Measurements from ENCODE around the gene MAGEA8. TPM values are rescaled to one million over a fixed set of nuclear protein-coding genes. Genes with fewer than 3 reads are reported as not detected.

The MAGEA8 gene
- total RNA-seq, 1 donor from 2014 or later, result not detected

GRCh38 chrX:149841929-149842328 is 39.1 kb upstream of the MAGEA8 start:
- H3K4me1 Mint-ChIP-seq (ENCODE audit: unreplicated experiment), result no peaks in the 10 kb centered on the region
- no peak overlapping the region for H3K4me3 Mint-ChIP-seq (ENCODE audit: unreplicated experiment)
- H3K9me3 Mint-ChIP-seq (ENCODE audit: unreplicated experiment), result no peaks in the 10 kb centered on the region
- DNase-seq (ENCODE audit: extremely low spot score, unreplicated experiment), result no peak
- H3K27ac Mint-ChIP-seq (ENCODE audit: unreplicated experiment), result no peak overlapping the region
- TF ChIP-seq, protein P1, sequence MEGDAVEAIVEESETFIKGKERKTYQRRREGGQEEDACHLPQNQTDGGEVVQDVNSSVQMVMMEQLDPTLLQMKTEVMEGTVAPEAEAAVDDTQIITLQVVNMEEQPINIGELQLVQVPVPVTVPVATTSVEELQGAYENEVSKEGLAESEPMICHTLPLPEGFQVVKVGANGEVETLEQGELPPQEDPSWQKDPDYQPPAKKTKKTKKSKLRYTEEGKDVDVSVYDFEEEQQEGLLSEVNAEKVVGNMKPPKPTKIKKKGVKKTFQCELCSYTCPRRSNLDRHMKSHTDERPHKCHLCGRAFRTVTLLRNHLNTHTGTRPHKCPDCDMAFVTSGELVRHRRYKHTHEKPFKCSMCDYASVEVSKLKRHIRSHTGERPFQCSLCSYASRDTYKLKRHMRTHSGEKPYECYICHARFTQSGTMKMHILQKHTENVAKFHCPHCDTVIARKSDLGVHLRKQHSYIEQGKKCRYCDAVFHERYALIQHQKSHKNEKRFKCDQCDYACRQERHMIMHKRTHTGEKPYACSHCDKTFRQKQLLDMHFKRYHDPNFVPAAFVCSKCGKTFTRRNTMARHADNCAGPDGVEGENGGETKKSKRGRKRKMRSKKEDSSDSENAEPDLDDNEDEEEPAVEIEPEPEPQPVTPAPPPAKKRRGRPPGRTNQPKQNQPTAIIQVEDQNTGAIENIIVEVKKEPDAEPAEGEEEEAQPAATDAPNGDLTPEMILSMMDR (IDR thresholded peaks at IDR 0.05), result no peak
- no peaks in the 10 kb centered on the region for H3K36me3 Mint-ChIP-seq (ENCODE audit: unreplicated experiment)
- no peaks in the 10 kb centered on the region for H3K27me3 Mint-ChIP-seq (ENCODE audit: unreplicated experiment)

DNA sequence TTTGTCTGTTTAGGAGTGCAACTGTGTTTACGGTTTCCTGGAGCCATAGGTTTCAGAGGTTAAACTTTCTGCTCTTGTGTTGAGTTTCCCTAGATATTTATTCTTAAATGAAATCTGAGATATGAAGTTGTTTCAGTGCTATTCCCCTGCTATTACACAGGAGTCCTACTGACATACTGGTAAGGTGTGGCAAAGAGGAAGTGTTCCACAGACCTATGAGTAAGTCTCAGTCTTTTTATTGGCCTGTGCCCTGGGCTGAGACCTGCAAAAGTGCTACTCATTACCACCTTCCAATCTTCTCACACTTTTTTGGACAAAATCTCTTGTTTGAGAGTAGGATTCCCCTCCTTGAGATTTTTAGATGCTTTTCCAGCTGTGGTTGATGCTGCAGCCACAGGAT is 35.6 kb upstream of the MAGEA8 start:
- no peak for DNase-seq (ENCODE audit: extremely low spot score, unreplicated experiment)
- H3K27ac Mint-ChIP-seq (ENCODE audit: unreplicated experiment), result no peak overlapping the region
- TF ChIP-seq, protein P1 (IDR thresholded peaks at IDR 0.05), result no peak
- no peaks in the 10 kb centered on the region for H3K27me3 Mint-ChIP-seq (ENCODE audit: unreplicated experiment)
- no peaks in the 10 kb centered on the region for H3K4me1 Mint-ChIP-seq (ENCODE audit: unreplicated experiment)
- H3K4me3 Mint-ChIP-seq (ENCODE audit: unreplicated experiment), result no peak overlapping the region
- H3K9me3 Mint-ChIP-seq (ENCODE audit: unreplicated experiment), result no peaks in the 10 kb centered on the region
- no peaks in the 10 kb centered on the region for H3K36me3 Mint-ChIP-seq (ENCODE audit: unreplicated experiment)

DNA sequence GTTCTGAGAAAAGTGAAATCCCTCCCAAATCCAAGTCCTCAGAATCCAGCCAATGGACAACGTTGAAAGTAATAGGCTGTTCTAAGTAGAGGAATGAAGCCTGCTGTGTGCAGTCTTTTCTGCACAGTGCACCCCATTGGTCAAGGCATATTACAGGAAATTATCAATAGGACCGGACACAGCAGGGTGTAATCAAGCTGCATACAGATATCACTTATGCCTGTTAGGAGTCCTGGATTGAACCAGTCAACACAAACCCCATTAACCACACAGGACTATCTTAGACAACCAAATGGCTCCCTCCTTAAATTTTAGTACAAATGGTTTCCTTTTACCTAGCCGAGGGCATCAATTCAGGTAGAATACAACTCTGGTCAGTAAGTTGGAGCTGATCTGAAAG is 34.2 kb upstream of the MAGEA8 start:
- TF ChIP-seq, protein P1 (IDR thresholded peaks at IDR 0.05), result no peak
- no peak for DNase-seq (ENCODE audit: extremely low spot score, unreplicated experiment)
- no peak overlapping the region for H3K27ac Mint-ChIP-seq (ENCODE audit: unreplicated experiment)
- H3K36me3 Mint-ChIP-seq (ENCODE audit: unreplicated experiment), result no peaks in the 10 kb centered on the region
- H3K27me3 Mint-ChIP-seq (ENCODE audit: unreplicated experiment), result no peaks in the 10 kb centered on the region
- no peaks in the 10 kb centered on the region for H3K9me3 Mint-ChIP-seq (ENCODE audit: unreplicated experiment)
- H3K4me3 Mint-ChIP-seq (ENCODE audit: unreplicated experiment), result no peak overlapping the region
- H3K4me1 Mint-ChIP-seq (ENCODE audit: unreplicated experiment), result no peaks in the 10 kb centered on the region

DNA sequence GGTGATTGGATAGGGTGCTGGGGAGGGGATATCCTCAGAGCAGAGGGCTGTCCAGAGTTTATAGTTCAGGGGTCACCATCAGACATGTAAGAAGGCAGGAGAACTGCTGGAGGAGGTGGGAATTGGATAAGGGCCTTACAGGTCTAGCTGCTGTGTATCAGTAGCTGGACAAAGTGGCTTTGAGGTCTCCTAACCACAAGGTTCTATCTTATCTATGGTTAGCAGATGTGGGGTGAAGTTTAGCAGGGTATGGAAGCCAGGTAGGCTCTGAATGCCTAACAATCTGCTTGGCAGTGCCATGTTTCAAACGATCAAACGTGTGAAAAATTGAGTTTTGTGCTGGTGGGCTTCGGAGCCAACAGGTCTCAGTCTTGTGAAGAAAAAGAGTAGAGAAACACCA is 32.1 kb upstream of the MAGEA8 start:
- no peak for DNase-seq (ENCODE audit: extremely low spot score, unreplicated experiment)
- H3K36me3 Mint-ChIP-seq (ENCODE audit: unreplicated experiment), result no peaks in the 10 kb centered on the region
- H3K27ac Mint-ChIP-seq (ENCODE audit: unreplicated experiment), result no peak overlapping the region
- no peaks in the 10 kb centered on the region for H3K4me1 Mint-ChIP-seq (ENCODE audit: unreplicated experiment)
- TF ChIP-seq, protein P1 (IDR thresholded peaks at IDR 0.05), result no peak
- H3K27me3 Mint-ChIP-seq (ENCODE audit: unreplicated experiment), result no peaks in the 10 kb centered on the region
- no peak overlapping the region for H3K4me3 Mint-ChIP-seq (ENCODE audit: unreplicated experiment)
- peaks cover 5% of the 10 kb centered on the region for H3K9me3 Mint-ChIP-seq (ENCODE audit: unreplicated experiment)

GRCh38 chrX:149849787-149850186 is 31.2 kb upstream of the MAGEA8 start:
- Mint-ChIP-seq H3K9me3 (ENCODE audit: unreplicated experiment) (peaks cover 5% of the 10 kb centered on the region), H3K27ac (ENCODE audit: unreplicated experiment) (no peak overlapping the region), H3K4me1 (ENCODE audit: unreplicated experiment) (no peaks in the 10 kb centered on the region), H3K27me3 (ENCODE audit: unreplicated experiment) (no peaks in the 10 kb centered on the region), H3K36me3 (ENCODE audit: unreplicated experiment) (no peaks in the 10 kb centered on the region), H3K4me3 (ENCODE audit: unreplicated experiment) (no peak overlapping the region)
- TF ChIP-seq, protein P1 (IDR thresholded peaks at IDR 0.05), result no peak
- no peak for DNase-seq (ENCODE audit: extremely low spot score, unreplicated experiment)
